GM19324 (cell line): ENCODE data around the gene CLASP1.
"Not testable (repeated sequence)": the region's sequence is repeated elsewhere in the genome, so short reads cannot be mapped to it uniquely, and the experiment has no call there.

Experiments used
- ATAC-seq: cut with Tn5 transposase; IDR thresholded peaks from one replicate; pipeline ENCODE4 v1.9.1; 2021; ENCODE audit warnings: mild to moderate bottlenecking, moderate library complexity; ENCODE audit not compliant: unreplicated experiment, low FRiP score

CLASP1 gene

GRCh38 chr2:121362226-121362625 is 287.0 kb downstream of the CLASP1 start:
- ATAC-seq: no peak

- ATAC-seq: no peak
Observed at GRCh38 chr2:121360566-121361300, 288.5 kb downstream of the CLASP1 start.

- ATAC-seq: no peak
Observed at GRCh38 chr2:121359716-121360565, 289.3 kb downstream of the CLASP1 start.

- ATAC-seq: no peak
Observed at GRCh38 chr2:121359170-121359569, 290.1 kb downstream of the CLASP1 start.

- ATAC-seq: no peak
Observed at GRCh38 chr2:121358291-121358690, 291.0 kb downstream of the CLASP1 start.

GRCh38 chr2:121356058-121356640 is 293.1 kb downstream of the CLASP1 start:
- no peak for ATAC-seq

- no peak for ATAC-seq
Observed at GRCh38 chr2:121355488-121355887, 293.8 kb downstream of the CLASP1 start.

GRCh38 chr2:121351521-121352318 is 297.5 kb downstream of the CLASP1 start:
- ATAC-seq: no peak

GRCh38 chr2:121350890-121351289 is 298.4 kb downstream of the CLASP1 start:
- no peak for ATAC-seq

GRCh38 chr2:121350402-121350775 is 298.9 kb downstream of the CLASP1 start:
- no peak for ATAC-seq

- no peak for ATAC-seq
Observed at GRCh38 chr2:121349721-121350401, 299.4 kb downstream of the CLASP1 start.

GRCh38 chr2:121348128-121348740 is 301.0 kb downstream of the CLASP1 start:
- no peak for ATAC-seq

- no peak for ATAC-seq
Observed at GRCh38 chr2:121346859-121347258, 302.4 kb downstream of the CLASP1 start.

GRCh38 chr2:121346407-121346806 is 302.9 kb downstream of the CLASP1 start:
- ATAC-seq: no peak

- ATAC-seq: no peak
Observed at GRCh38 chr2:121345887-121346286, 303.4 kb downstream of the CLASP1 start.

GRCh38 chr2:121345101-121345500 is 304.2 kb downstream of the CLASP1 start:
- ATAC-seq: no peak

- not testable (repeated sequence) for ATAC-seq
Observed at GRCh38 chr2:121343828-121344399, 305.3 kb downstream of the CLASP1 start.

- no peak for ATAC-seq
Observed at GRCh38 chr2:121343191-121343590, 306.1 kb downstream of the CLASP1 start.

GRCh38 chr2:121342751-121343150 is 306.5 kb downstream of the CLASP1 start:
- no peak for ATAC-seq
